Memory B cell (primary cell): ENCODE data around the gene PML.
"Not testable (repeated sequence)": the region's sequence is repeated elsewhere in the genome, so short reads cannot be mapped to it uniquely, and the experiment has no call there.

Source experiments
- ATAC-seq: fragments of 150-1000 bp; cut with Tn5 transposase; 2 replicates; pipeline ENCODE4 v1.10.0; 2021; ENCODE audit warnings: low read depth, mild to moderate bottlenecking, moderate library complexity
- DNase-seq, 2 donors: peaks; one replicate each; pipeline ENCODE4 v3.0.0; 2022; ENCODE audit warnings: low spot score in 2 of 2
- H3K27ac Mint-ChIP-seq: one replicate; pipeline ENCODE4 v1.8.0; 2022; ENCODE audit warnings: mild to moderate bottlenecking, moderate library complexity, mixed read lengths
- H3K27me3 Mint-ChIP-seq: one replicate; pipeline ENCODE4 v1.8.0; 2022; ENCODE audit warnings: mixed read lengths
- H3K36me3 Mint-ChIP-seq: one replicate; pipeline ENCODE4 v1.8.0; 2022; ENCODE audit warnings: mild to moderate bottlenecking, mixed read lengths
- H3K4me1 Mint-ChIP-seq: one replicate; pipeline ENCODE4 v1.8.0; 2022; ENCODE audit warnings: mixed read lengths
- H3K4me3 Mint-ChIP-seq: one replicate; pipeline ENCODE4 v1.8.0; 2022; ENCODE audit warnings: mild to moderate bottlenecking, moderate library complexity, mixed read lengths
- H3K9me3 Mint-ChIP-seq: one replicate; pipeline ENCODE4 v1.8.0; 2022; ENCODE audit warnings: mixed read lengths

The PML gene

GRCh38 chr15:73968461-73968860, 26.1 kb upstream of the PML start:
- Mint-ChIP-seq H3K4me3 (no peak overlapping the region), H3K36me3 (no peaks in the 10 kb centered on the region), H3K27me3 (peaks cover 6% of the 10 kb centered on the region), H3K9me3 (no peaks in the 10 kb centered on the region), H3K27ac (no peak overlapping the region), H3K4me1 (peaks cover 23% of the 10 kb centered on the region)
- ATAC-seq: no peak
- DNase-seq: no peak

- H3K4me3 Mint-ChIP-seq: no peak overlapping the region
- H3K36me3 Mint-ChIP-seq: no peaks in the 10 kb centered on the region
- H3K4me1 Mint-ChIP-seq: peaks cover 23% of the 10 kb centered on the region
- peaks cover 8% of the 10 kb centered on the region for H3K27me3 Mint-ChIP-seq
- no peak overlapping the region for H3K27ac Mint-ChIP-seq
- DNase-seq (no peak), ATAC-seq (no peak)
- H3K9me3 Mint-ChIP-seq: no peaks in the 10 kb centered on the region
Measured at GRCh38 chr15:73969151-73969759, 25.3 kb upstream of the PML start.

GRCh38 chr15:73972984-73973682, 21.4 kb upstream of the PML start:
- no peaks in the 10 kb centered on the region for H3K36me3 Mint-ChIP-seq
- DNase-seq: peak; percentile 69 to 71
- H3K9me3 Mint-ChIP-seq: no peaks in the 10 kb centered on the region
- H3K4me1 Mint-ChIP-seq: peaks cover 14% of the 10 kb centered on the region
- ATAC-seq: peak; percentile 80
- H3K27me3 Mint-ChIP-seq: peaks cover 10% of the 10 kb centered on the region
- peak overlapping the region; percentile 44 for H3K4me3 Mint-ChIP-seq
- no peak overlapping the region for H3K27ac Mint-ChIP-seq

GRCh38 chr15:73973683-73974200, 20.8 kb upstream of the PML start:
- not testable (repeated sequence) for H3K4me3 Mint-ChIP-seq, ATAC-seq, DNase-seq, H3K9me3 Mint-ChIP-seq, H3K27ac Mint-ChIP-seq, H3K36me3 Mint-ChIP-seq
- peaks cover 14% of the 10 kb centered on the region for H3K4me1 Mint-ChIP-seq
- peaks cover 10% of the 10 kb centered on the region for H3K27me3 Mint-ChIP-seq

GRCh38 chr15:73975440-73976125, 18.9 kb upstream of the PML start:
- not testable (repeated sequence) for H3K4me3 Mint-ChIP-seq, H3K9me3 Mint-ChIP-seq, DNase-seq, H3K27ac Mint-ChIP-seq, H3K36me3 Mint-ChIP-seq
- ATAC-seq: peak; percentile 62
- peaks cover 10% of the 10 kb centered on the region for H3K27me3 Mint-ChIP-seq
- H3K4me1 Mint-ChIP-seq: peaks cover 18% of the 10 kb centered on the region

- Mint-ChIP-seq H3K4me1 (peaks cover 31% of the 10 kb centered on the region), H3K9me3 (no peaks in the 10 kb centered on the region), H3K27ac (no peak overlapping the region), H3K4me3 (no peak overlapping the region), H3K27me3 (peaks cover 7% of the 10 kb centered on the region), H3K36me3 (no peaks in the 10 kb centered on the region)
- DNase-seq: no peak
- ATAC-seq: no peak
Measured at GRCh38 chr15:73978896-73979295, 15.6 kb upstream of the PML start.

GRCh38 chr15:73979636-73980035, 14.9 kb upstream of the PML start:
- Mint-ChIP-seq H3K4me1 (peaks cover 39% of the 10 kb centered on the region), H3K27ac (no peak overlapping the region), H3K36me3 (no peaks in the 10 kb centered on the region), H3K4me3 (no peak overlapping the region), H3K9me3 (no peaks in the 10 kb centered on the region), H3K27me3 (peaks cover 5% of the 10 kb centered on the region)
- ATAC-seq: no peak
- no peak for DNase-seq

GRCh38 chr15:73981761-73982221, 12.7 kb upstream of the PML start:
- H3K36me3 Mint-ChIP-seq: peaks cover 6% of the 10 kb centered on the region
- H3K27me3 Mint-ChIP-seq: no peaks in the 10 kb centered on the region
- peaks cover 42% of the 10 kb centered on the region for H3K4me1 Mint-ChIP-seq
- ATAC-seq (no peak), DNase-seq (no peak)
- no peaks in the 10 kb centered on the region for H3K9me3 Mint-ChIP-seq
- H3K27ac Mint-ChIP-seq: no peak overlapping the region
- H3K4me3 Mint-ChIP-seq: peak overlapping the region; percentile 74

GRCh38 chr15:73982222-73982962, 12.1 kb upstream of the PML start:
- Mint-ChIP-seq H3K27ac (peak overlapping the region; percentile 75), H3K4me1 (peaks cover 45% of the 10 kb centered on the region), H3K4me3 (peak overlapping the region; percentile 74), H3K9me3 (no peaks in the 10 kb centered on the region), H3K27me3 (no peaks in the 10 kb centered on the region), H3K36me3 (peaks cover 8% of the 10 kb centered on the region)
- ATAC-seq (peak; percentile 85), DNase-seq (no peak)

- Mint-ChIP-seq H3K9me3 (no peaks in the 10 kb centered on the region), H3K27me3 (no peaks in the 10 kb centered on the region), H3K4me1 (peaks cover 49% of the 10 kb centered on the region), H3K36me3 (peaks cover 10% of the 10 kb centered on the region), H3K4me3 (no peak overlapping the region), H3K27ac (no peak overlapping the region)
- DNase-seq: no peak
- ATAC-seq: no peak
Measured at GRCh38 chr15:73983211-73983727, 11.2 kb upstream of the PML start.

GRCh38 chr15:73983773-73984172, 10.7 kb upstream of the PML start:
- peaks cover 10% of the 10 kb centered on the region for H3K36me3 Mint-ChIP-seq
- H3K27me3 Mint-ChIP-seq: no peaks in the 10 kb centered on the region
- ATAC-seq: no peak
- peak overlapping the region; percentile 88 for H3K27ac Mint-ChIP-seq
- H3K9me3 Mint-ChIP-seq: no peaks in the 10 kb centered on the region
- no peak overlapping the region for H3K4me3 Mint-ChIP-seq
- DNase-seq: no peak
- peaks cover 49% of the 10 kb centered on the region for H3K4me1 Mint-ChIP-seq

- Mint-ChIP-seq H3K9me3 (no peaks in the 10 kb centered on the region), H3K27me3 (no peaks in the 10 kb centered on the region), H3K4me3 (peak overlapping the region; percentile 18), H3K4me1 (peaks cover 46% of the 10 kb centered on the region), H3K36me3 (peaks cover 10% of the 10 kb centered on the region), H3K27ac (peak overlapping the region; percentile 88)
- ATAC-seq (no peak), DNase-seq (no peak)
Measured at GRCh38 chr15:73984208-73984979, 10.1 kb upstream of the PML start.
